ENCODE data around the gene ESRRG.

- TF ChIP-seq CTCF (IDR thresholded peaks at IDR 0.05 in 8 of 11, conservative IDR thresholded peaks at IDR 0.05 in 3 of 11) (no peak), POLR2A (IDR thresholded peaks at IDR 0.05) (no peak), POLR2AphosphoS5 (IDR thresholded peaks at IDR 0.05) (no peak)
These were observed 168.3 kb downstream of the ESRRG start for GRCh38 chr1:216554934-216555333.
